ENCODE measurements around the gene PFDN5. TPM values are rescaled to one million over a fixed set of nuclear protein-coding genes. Genes with fewer than 3 reads are reported as not detected.
A peak's percentile ranks its signal among the peaks of the same experiment; 100 is the strongest.

The PFDN5 gene
- total RNA-seq, 1 experiment from 2014 or later = 288 TPM

- POLR2A ChIA-PET (ENCODE audit: low non-redundant PET) = no interaction called here
- Histone ChIP-seq H3K36me3 (ENCODE audit: insufficient read depth, low read length, poor library complexity, severe bottlenecking) (no peaks in the 10 kb centered on the region), H3K9me3 (ENCODE audit: low read depth, low read length, poor library complexity, severe bottlenecking) (no peaks in the 10 kb centered on the region), H3K4me3 (ENCODE audit: low read depth, low read length, poor library complexity, severe bottlenecking) (no peak overlapping the region), H3K27me3 (replicated peaks; ENCODE audit: insufficient read depth, low read depth, low read length, poor library complexity) (no peaks in the 10 kb centered on the region), H3K4me1 (ENCODE audit: insufficient read depth, low read length, poor library complexity, severe bottlenecking) (peaks cover 13% of the 10 kb centered on the region), H3K27ac (ENCODE audit: low read depth, low read length, poor library complexity, severe bottlenecking) (peak overlapping the region; percentile 69)
- no peak for DNase-seq (ENCODE audit: low spot score)
- CTCF ChIA-PET = interaction anchor here (0.6 to 2.8 kb wide), 2 partner anchors 75 to 436 kb away, joined by 9 to 15 read pairs; no protein-coding TSS in a partner anchor
- intact Hi-C loops (cut with micrococcal nuclease; ENCODE audit: unreplicated experiment) = no loop called here
- BruUV-seq (replicated peaks) = no TSS peak
- no peak for TF ChIP-seq EZH2 (IDR thresholded peaks at IDR 0.05; ENCODE audit: borderline replicate concordance, low read depth, low read length, poor library complexity, severe bottlenecking)
- TF ChIP-seq, protein P1, sequence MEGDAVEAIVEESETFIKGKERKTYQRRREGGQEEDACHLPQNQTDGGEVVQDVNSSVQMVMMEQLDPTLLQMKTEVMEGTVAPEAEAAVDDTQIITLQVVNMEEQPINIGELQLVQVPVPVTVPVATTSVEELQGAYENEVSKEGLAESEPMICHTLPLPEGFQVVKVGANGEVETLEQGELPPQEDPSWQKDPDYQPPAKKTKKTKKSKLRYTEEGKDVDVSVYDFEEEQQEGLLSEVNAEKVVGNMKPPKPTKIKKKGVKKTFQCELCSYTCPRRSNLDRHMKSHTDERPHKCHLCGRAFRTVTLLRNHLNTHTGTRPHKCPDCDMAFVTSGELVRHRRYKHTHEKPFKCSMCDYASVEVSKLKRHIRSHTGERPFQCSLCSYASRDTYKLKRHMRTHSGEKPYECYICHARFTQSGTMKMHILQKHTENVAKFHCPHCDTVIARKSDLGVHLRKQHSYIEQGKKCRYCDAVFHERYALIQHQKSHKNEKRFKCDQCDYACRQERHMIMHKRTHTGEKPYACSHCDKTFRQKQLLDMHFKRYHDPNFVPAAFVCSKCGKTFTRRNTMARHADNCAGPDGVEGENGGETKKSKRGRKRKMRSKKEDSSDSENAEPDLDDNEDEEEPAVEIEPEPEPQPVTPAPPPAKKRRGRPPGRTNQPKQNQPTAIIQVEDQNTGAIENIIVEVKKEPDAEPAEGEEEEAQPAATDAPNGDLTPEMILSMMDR (conservative IDR thresholded peaks at IDR 0.05; ENCODE audit: low read depth, low read length) = no peak
These were observed 51.1 kb downstream of the PFDN5 start for GRCh38 chr12:53346491-53346890.

DNA sequence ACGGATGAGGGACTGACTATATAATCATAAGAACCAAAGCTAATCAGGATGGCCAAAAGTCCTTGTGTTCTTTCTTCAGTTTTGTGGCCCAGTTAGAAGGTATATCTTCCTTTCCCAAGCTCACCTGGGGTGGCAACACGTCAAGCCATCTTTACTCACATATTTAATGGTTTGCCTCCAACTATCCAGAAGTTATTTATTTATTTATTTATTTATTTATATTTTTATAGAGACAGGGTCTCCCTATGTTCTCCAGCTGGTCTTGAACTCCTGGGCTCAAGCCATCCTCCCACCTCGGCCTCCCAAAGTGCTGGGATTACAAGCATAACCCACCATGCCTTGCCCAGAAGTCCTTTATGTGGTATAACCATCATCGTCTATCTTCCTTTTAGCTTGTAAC, 52.6 kb downstream of the PFDN5 start:
- Histone ChIP-seq H3K36me3 (ENCODE audit: insufficient read depth, low read length, poor library complexity, severe bottlenecking) (no peaks in the 10 kb centered on the region), H3K9me3 (ENCODE audit: low read depth, low read length, poor library complexity, severe bottlenecking) (no peaks in the 10 kb centered on the region), H3K4me1 (ENCODE audit: insufficient read depth, low read length, poor library complexity, severe bottlenecking) (peaks cover 13% of the 10 kb centered on the region), H3K4me3 (ENCODE audit: low read depth, low read length, poor library complexity, severe bottlenecking) (no peak overlapping the region), H3K27ac (ENCODE audit: low read depth, low read length, poor library complexity, severe bottlenecking) (no peak overlapping the region), H3K27me3 (replicated peaks; ENCODE audit: insufficient read depth, low read depth, low read length, poor library complexity) (no peaks in the 10 kb centered on the region)
- DNase-seq (ENCODE audit: low spot score) = no peak
- ChIA-PET CTCF (interaction anchor here (1.2 kb wide), 1 partner anchor 73 kb away, joined by 5 read pairs; no protein-coding TSS in a partner anchor), POLR2A (ENCODE audit: low non-redundant PET) (interaction anchor here (0.6 kb wide), 1 partner anchor 32 kb away, joined by 5 read pairs; the partner anchor contains the start of gene SP1)
- TF ChIP-seq, protein P1 (conservative IDR thresholded peaks at IDR 0.05; ENCODE audit: low read depth, low read length) = no peak
- no peak for TF ChIP-seq EZH2 (IDR thresholded peaks at IDR 0.05; ENCODE audit: borderline replicate concordance, low read depth, low read length, poor library complexity, severe bottlenecking)
- BruUV-seq (replicated peaks) = no TSS peak
- intact Hi-C loops (cut with micrococcal nuclease; ENCODE audit: unreplicated experiment) = no loop called here

Other genes starting within 250 kb of the PFDN5 start
- gene TNS2, start 245.5 kb upstream of the PFDN5 start, total RNA-seq (2021) = 3.4 and 6.1 TPM in 2 replicates
- 17.0 and 19.3 TPM in 2 replicates for gene SPRYD3, start 216.2 kb upstream of the PFDN5 start, total RNA-seq (2021)
- 6.6 and 7.3 TPM in 2 replicates for gene IGFBP6, start 197.9 kb upstream of the PFDN5 start, total RNA-seq (2021)
- gene SOAT2, start 192.1 kb upstream of the PFDN5 start, total RNA-seq (2021) = not detected in 2 replicates
- 48.6 and 50.3 TPM in 2 replicates for gene ZNF740, start 114.8 kb upstream of the PFDN5 start, total RNA-seq (2021)
- 32.3 and 37.5 TPM in 2 replicates for gene CSAD, start 114.6 kb upstream of the PFDN5 start, total RNA-seq (2021)
- gene ITGB7, start 88.3 kb upstream of the PFDN5 start, total RNA-seq (2021) = 0.43 TPM in 1 of 2 replicates, not detected in the other
- 14.0 and 20.3 TPM in 2 replicates for gene RARG, start 63.3 kb upstream of the PFDN5 start, total RNA-seq (2021)
- gene ESPL1, start 27.2 kb upstream of the PFDN5 start, total RNA-seq (2021) = 99.1 and 105 TPM in 2 replicates
- gene MYG1, start 4.2 kb downstream of the PFDN5 start, total RNA-seq (2021) = 102 and 111 TPM in 2 replicates
- 94.2 and 104 TPM in 2 replicates for gene AAAS, start 26.1 kb downstream of the PFDN5 start, total RNA-seq (2021)
- not detected in 2 replicates for gene SP7, start 40.8 kb downstream of the PFDN5 start, total RNA-seq (2021)
- 78.4 and 80.9 TPM in 2 replicates for gene SP1, start 84.6 kb downstream of the PFDN5 start, total RNA-seq (2021)
- gene AMHR2, start 128.3 kb downstream of the PFDN5 start, total RNA-seq (2021) = not detected in 2 replicates
- gene PRR13, start 146.2 kb downstream of the PFDN5 start, total RNA-seq (2021) = 155 and 180 TPM in 2 replicates
- 1,194 and 1,215 TPM in 2 replicates for gene PCBP2, start 156.6 kb downstream of the PFDN5 start, total RNA-seq (2021)
- 11.6 and 15.9 TPM in 2 replicates for gene MAP3K12, start 203.9 kb downstream of the PFDN5 start, total RNA-seq (2021)
- 62.4 and 70.9 TPM in 2 replicates for gene TARBP2, start 205.7 kb downstream of the PFDN5 start, total RNA-seq (2021)
- not detected in 2 replicates for gene NPFF, start 211.9 kb downstream of the PFDN5 start, total RNA-seq (2021)